BJ (cell line): ENCODE data around the gene WNT7A. TPM values are rescaled to one million over a fixed set of nuclear protein-coding genes. Genes with fewer than 3 reads are reported as not detected.

Experiments used
- CTCF ChIA-PET: fragments of 350-600 bp; formaldehyde crosslinking; extraction: SDS; loops from one replicate; lab custom pipeline; 2021; ENCODE audit warnings: antibody characterized with exemption, inconsistent platforms; lab: Yijun Ruan, JAX
- POLR2A ChIA-PET: fragments of 300-600 bp; sonication (Branson Sonifier 250); formaldehyde crosslinking; extraction: SDS; loops from one replicate; lab custom pipeline; 2021; ENCODE audit warnings: antibody characterized with exemption; lab: Charles Lee
- DNase-seq: peaks from one replicate; pipeline ENCODE4 v3.0.0-alpha.2; 2011; ENCODE audit warnings: low read depth
- H3K27me3 ChIP-seq: 2 replicates; pipeline ENCODE4 v1.6.0; 2011; ENCODE audit warnings: low read length; ENCODE audit not compliant: control insufficient read depth, insufficient read depth
- H3K36me3 ChIP-seq: 2 replicates; pipeline ENCODE4 v1.5.1; 2011; ENCODE audit warnings: low read length; ENCODE audit not compliant: control insufficient read depth, insufficient read depth
- H3K4me3 ChIP-seq: 2 replicates; pipeline ENCODE4 v1.5.1; 2011; ENCODE audit warnings: low read depth, mild to moderate bottlenecking, control low read depth, low read length
- polyA plus RNA-seq: library from polyadenylated mRNA; depleted of rRNA; stranded (reverse); fragments of >200 nt; gene quantifications from 2 replicates; pipeline ENCODE4 v1.2.3, GENCODE V29; 2011
- TF ChIP-seq, protein P1 (sequence below): IDR thresholded peaks from 2 replicates; pipeline ENCODE4 v1.5.1; 2011; ENCODE audit warnings: low read depth, mild to moderate bottlenecking, control low read depth, inconsistent platforms, low read length, moderate library complexity; ENCODE audit not compliant: insufficient read depth

Gene WNT7A
- polyA plus RNA-seq, 1 experiment: not detected

DNA sequence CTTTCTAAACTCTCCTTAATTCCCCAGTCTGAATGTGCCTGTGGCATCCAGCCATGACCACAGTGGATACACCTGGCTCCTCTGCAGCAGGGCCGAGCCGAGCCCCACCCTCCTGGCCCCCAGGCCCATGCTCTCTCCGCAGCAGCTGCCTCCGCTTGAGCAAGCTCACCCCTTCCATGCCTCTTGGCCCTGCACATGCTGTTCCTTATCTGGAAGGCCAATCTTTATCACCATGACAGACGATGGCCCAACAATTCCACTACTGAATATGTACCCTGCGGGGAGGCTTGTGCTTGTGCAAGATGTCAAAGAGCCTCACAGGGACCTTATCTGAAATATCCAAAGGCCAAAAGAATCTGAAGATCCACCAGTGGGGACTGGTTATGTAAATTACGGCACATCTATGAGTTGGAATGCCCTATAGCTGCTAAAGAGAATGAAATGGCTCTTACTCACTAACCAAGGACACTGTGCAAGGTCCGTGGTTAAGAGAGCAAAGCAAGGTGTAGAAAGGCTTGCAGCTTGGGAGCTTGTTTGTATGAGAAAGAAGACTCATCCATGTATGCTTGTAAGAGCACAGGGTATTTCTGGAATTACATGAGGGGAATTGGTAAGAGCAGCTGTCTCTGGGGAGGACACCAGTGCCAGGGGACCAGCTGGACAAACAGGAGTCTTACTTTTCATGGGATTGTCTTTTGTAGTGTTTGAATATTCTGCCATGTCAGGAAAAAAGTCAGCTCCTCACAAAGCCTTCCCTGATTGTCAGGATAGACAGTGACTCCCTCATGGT lies 55.2 kb downstream of the WNT7A start:
- H3K27me3 ChIP-seq: no peaks in the 10 kb centered on the region
- H3K36me3 ChIP-seq: no peaks in the 10 kb centered on the region
- DNase-seq: no peak
- H3K4me3 ChIP-seq: no peak overlapping the region
- TF ChIP-seq, protein P1, sequence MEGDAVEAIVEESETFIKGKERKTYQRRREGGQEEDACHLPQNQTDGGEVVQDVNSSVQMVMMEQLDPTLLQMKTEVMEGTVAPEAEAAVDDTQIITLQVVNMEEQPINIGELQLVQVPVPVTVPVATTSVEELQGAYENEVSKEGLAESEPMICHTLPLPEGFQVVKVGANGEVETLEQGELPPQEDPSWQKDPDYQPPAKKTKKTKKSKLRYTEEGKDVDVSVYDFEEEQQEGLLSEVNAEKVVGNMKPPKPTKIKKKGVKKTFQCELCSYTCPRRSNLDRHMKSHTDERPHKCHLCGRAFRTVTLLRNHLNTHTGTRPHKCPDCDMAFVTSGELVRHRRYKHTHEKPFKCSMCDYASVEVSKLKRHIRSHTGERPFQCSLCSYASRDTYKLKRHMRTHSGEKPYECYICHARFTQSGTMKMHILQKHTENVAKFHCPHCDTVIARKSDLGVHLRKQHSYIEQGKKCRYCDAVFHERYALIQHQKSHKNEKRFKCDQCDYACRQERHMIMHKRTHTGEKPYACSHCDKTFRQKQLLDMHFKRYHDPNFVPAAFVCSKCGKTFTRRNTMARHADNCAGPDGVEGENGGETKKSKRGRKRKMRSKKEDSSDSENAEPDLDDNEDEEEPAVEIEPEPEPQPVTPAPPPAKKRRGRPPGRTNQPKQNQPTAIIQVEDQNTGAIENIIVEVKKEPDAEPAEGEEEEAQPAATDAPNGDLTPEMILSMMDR: no peak
- ChIA-PET POLR2A (no interaction called here), CTCF (no interaction called here)

DNA sequence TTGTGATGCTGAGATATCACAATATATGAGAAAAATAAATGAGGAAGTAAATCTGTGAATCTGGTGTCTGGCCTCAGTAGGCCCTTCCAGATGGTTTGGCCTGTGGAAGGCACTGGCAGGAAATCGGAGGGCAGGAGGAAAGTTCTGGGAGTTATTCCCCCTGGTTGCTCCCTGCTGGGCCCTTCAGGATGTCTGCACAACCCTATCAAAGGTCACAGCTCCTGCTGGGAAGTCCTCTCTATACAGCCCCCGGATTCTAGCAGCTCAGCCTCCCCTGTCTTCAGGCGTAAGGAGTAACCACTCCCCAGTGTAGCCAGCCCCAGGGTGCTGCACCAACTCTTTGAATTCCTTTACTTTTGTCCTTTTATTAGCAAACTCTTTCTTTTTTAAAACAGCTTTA lies 56.2 kb downstream of the WNT7A start:
- Histone ChIP-seq H3K4me3 (no peak overlapping the region), H3K36me3 (no peaks in the 10 kb centered on the region), H3K27me3 (no peaks in the 10 kb centered on the region)
- ChIA-PET POLR2A (no interaction called here), CTCF (no interaction called here)
- TF ChIP-seq, protein P1: no peak
- no peak for DNase-seq

DNA sequence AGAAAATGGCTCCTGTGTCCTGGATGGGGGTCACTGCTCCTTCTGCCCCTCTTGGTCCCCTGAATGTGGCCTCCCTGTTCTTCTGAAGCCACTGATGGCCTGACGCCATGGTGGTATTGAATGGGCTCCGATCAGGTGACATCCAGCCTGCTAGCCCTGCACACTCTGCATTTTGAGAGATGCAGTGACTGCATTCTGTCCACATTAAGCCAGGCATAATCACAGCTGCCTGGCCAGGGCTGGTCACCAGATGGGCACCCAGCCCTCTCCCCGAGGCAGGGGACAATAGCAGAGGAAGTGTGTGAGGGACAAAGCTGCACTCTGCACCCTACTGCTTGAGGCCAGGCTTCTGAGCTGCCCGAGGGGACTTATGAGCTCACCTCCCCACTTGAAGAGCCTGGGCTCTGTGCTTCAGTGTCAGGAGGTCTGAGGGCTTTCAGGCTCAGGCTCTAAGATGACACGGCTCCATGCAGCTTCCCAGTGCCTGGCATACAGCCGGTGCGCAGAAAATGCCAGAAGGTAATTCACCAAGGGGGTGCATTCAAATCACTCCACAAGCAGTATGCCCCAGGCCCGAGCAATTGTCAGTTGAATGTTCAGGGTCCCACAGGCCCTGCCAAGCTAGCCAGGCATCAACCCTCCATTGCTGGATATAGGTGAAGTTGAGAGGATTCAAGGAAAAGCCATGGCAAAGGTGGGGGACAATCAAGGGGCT lies 56.8 kb downstream of the WNT7A start:
- TF ChIP-seq, protein P1: no peak
- no peaks in the 10 kb centered on the region for H3K36me3 ChIP-seq
- no peaks in the 10 kb centered on the region for H3K27me3 ChIP-seq
- no peak for DNase-seq
- ChIA-PET POLR2A (no interaction called here), CTCF (no interaction called here)
- no peak overlapping the region for H3K4me3 ChIP-seq

DNA sequence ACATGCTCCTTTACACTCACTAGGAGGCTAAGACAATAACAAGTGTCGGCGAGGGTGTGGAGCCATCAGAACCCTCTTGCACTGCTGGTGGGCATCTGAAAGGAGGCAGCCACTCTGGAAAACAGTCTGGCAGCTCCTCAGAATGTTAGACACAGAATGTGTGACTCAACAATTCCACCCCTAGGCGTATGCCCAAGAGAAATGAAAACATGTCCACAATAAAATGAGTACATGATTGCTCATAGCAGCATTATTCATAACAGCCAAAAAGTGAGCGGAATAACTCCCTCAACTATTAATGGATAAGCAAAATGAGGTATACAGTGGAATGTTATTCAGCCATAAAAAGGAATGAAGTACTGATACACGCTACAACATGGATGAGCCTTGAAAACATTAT lies 57.8 kb downstream of the WNT7A start:
- ChIA-PET CTCF (interaction anchor here (0.5 kb wide), 1 partner anchor 16 kb away, joined by 3 read pairs; no protein-coding TSS in a partner anchor), POLR2A (no interaction called here)
- H3K4me3 ChIP-seq: no peak overlapping the region
- no peak for DNase-seq
- no peaks in the 10 kb centered on the region for H3K36me3 ChIP-seq
- H3K27me3 ChIP-seq: no peaks in the 10 kb centered on the region
- TF ChIP-seq, protein P1: no peak

DNA sequence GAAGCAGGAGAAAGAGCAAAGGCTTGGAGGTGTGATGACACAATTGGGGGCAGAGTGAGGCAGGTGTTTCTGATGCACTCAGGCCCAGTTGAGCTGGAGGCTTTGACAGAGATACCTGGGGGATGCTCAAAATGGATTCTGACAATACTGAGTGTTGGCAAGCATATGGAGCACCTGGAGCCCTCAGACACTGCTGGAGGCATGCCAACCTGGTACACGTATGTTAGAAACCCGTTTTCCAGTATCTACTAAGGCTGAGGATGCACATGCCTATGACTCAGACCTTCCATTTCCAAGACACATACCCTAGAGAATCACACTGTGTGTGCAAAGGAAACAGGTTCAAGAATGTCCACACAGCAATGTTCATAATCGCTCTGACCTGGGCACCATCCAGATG lies 58.7 kb downstream of the WNT7A start:
- ChIA-PET POLR2A (no interaction called here), CTCF (no interaction called here)
- no peak for DNase-seq
- H3K27me3 ChIP-seq: no peaks in the 10 kb centered on the region
- TF ChIP-seq, protein P1: no peak
- no peak overlapping the region for H3K4me3 ChIP-seq
- no peaks in the 10 kb centered on the region for H3K36me3 ChIP-seq
